GM12878 (cell line): Measurements from ENCODE around the gene SLC12A7. TPM values are rescaled to one million over a fixed set of nuclear protein-coding genes. Genes with fewer than 3 reads are reported as not detected.

Experiments
- ATAC-seq: fragments of 200-7000 bp; cut with Tn5 transposase; 3 replicates; pipeline ENCODE4 v1.9.1; 2020; ENCODE audit warnings: mild to moderate bottlenecking, moderate library complexity
- BruUV-seq: library from RNA; stranded (reverse); fragments of 400-500 nt; replicated peaks from 2 replicates; lab custom pipeline; 2021; lab: Mats Ljungman, UMichigan
- CTCF ChIA-PET: fragments of 300-600 bp; sonication (Branson Sonifier 250); formaldehyde crosslinking; extraction: SDS; loops from one replicate; lab custom pipeline; 2021; ENCODE audit warnings: inconsistent platforms; lab: Yijun Ruan, JAX
- POLR2A ChIA-PET: fragments of 350-600 bp; formaldehyde crosslinking; extraction: SDS; loops from one replicate; lab custom pipeline; 2021; ENCODE audit warnings: inconsistent platforms; lab: Charles Lee
- RAD21 ChIA-PET: fragments of 300-600 bp; sonication (Branson Sonifier 250); formaldehyde crosslinking; loops from one replicate; lab custom pipeline; 2023; ENCODE audit warnings: antibody characterized with exemption; ENCODE audit not compliant: unreplicated experiment; lab: Charles Lee
- SMC1A ChIA-PET: fragments of 300-600 bp; sonication (Branson Sonifier 250); formaldehyde crosslinking; loops from one replicate; lab custom pipeline; 2023; ENCODE audit not compliant: unreplicated experiment, uncharacterized antibody; lab: Charles Lee
- DNase-seq: peaks from one replicate; pipeline ENCODE4 v3.0.0-alpha.2; 2011; ENCODE audit warnings: low read depth, low spot score
- FAIRE-seq: peaks from 3 replicates; lab custom pipeline; 2011; peaks lifted over from hg19 to GRCh38; lab: Jason Lieb, UNC
- H2AFZ ChIP-seq: 2 replicates; pipeline ENCODE4 v1.6.0; 2011; ENCODE audit warnings: low read depth, low read length, control low read depth; ENCODE audit not compliant: control insufficient read depth
- H3K27ac ChIP-seq: 2 replicates; pipeline ENCODE4 v1.5.1; 2011; ENCODE audit warnings: control low read depth; ENCODE audit not compliant: control insufficient read depth, insufficient read depth
- H3K27me3 ChIP-seq, 2 experiments: replicated peaks in 1 of 2; 2 replicates each; pipeline versions ENCODE4 v1.6.0 to v1.6.1; 2011; ENCODE audit warnings: low read length in 1 of 2; ENCODE audit not compliant: control insufficient read depth in 2 of 2, insufficient read depth in 2 of 2
- H3K36me3 ChIP-seq, 2 experiments: 2 replicates each; pipeline ENCODE4 v1.5.1; 2011; ENCODE audit warnings: low read length in 1 of 2; ENCODE audit not compliant: control insufficient read depth in 2 of 2, insufficient read depth in 2 of 2
- H3K4me1 ChIP-seq: 2 replicates; pipeline ENCODE4 v1.6.1; 2011; ENCODE audit warnings: mild to moderate bottlenecking, low read length, moderate library complexity, mixed read lengths; ENCODE audit not compliant: control insufficient read depth, insufficient read depth
- H3K4me2 ChIP-seq: 2 replicates; pipeline ENCODE4 v1.6.0; 2011; ENCODE audit warnings: control low read depth; ENCODE audit not compliant: control insufficient read depth, insufficient read depth
- H3K4me3 ChIP-seq: fragments of 200-600 bp; sonication (generic); 2 replicates; pipeline ENCODE4 v1.5.1; 2016
- H3K79me2 ChIP-seq: 2 replicates; pipeline ENCODE4 v1.6.0; 2011; ENCODE audit warnings: low read length; ENCODE audit not compliant: control insufficient read depth, insufficient read depth
- H3K9ac ChIP-seq: 2 replicates; pipeline ENCODE4 v1.8.0; 2011; ENCODE audit warnings: low read length, control low read depth, mixed read lengths; ENCODE audit not compliant: control insufficient read depth, insufficient read depth
- H3K9me3 ChIP-seq: replicated peaks from 3 replicates; pipeline ENCODE4 v1.5.1; 2011; ENCODE audit warnings: mild to moderate bottlenecking, low read length; ENCODE audit not compliant: control insufficient read depth, insufficient read depth
- H4K20me1 ChIP-seq: 2 replicates; pipeline ENCODE4 v1.6.0; 2011; ENCODE audit not compliant: control insufficient read depth, insufficient read depth
- BCL11A ChIP-seq: IDR thresholded peaks from 2 replicates; pipeline ENCODE4 v1.6.1; 2011; ENCODE audit warnings: low read depth, low read length
- IKZF1 ChIP-seq: fragments of 450-650 bp; conservative IDR thresholded peaks from 2 replicates; pipeline ENCODE4 v1.6.1; 2017; ENCODE audit warnings: antibody characterized with exemption, mild to moderate bottlenecking
- SMAD1 ChIP-seq: fragments of 450-650 bp; IDR thresholded peaks from 2 replicates; pipeline ENCODE4 v1.6.1; 2018; ENCODE audit warnings: mild to moderate bottlenecking, low read depth; ENCODE audit not compliant: partially characterized antibody
- ZNF207 ChIP-seq: fragments of 450-650 bp; IDR thresholded peaks from 2 replicates; pipeline ENCODE4 v1.6.1; 2014; ENCODE audit warnings: antibody characterized with exemption, mild to moderate bottlenecking, borderline replicate concordance
- WGBS: methylation state at CpG from one replicate; pipeline ENCODE4 v1.1.6; 2016; ENCODE audit warnings: low lambda C conversion rate; ENCODE audit not compliant: insufficient replicate concordance, insufficient coverage; ENCODE audit errors: missing lambda C conversion rate; 5-methylcytosine and 5-hydroxymethylcytosine counted together
- in situ Hi-C: fragments of 300-500 bp; cut with MboI; formaldehyde crosslinking; loops from 9 replicates; pipeline ENCODE4 v1.14.3; 2018; ENCODE audit warnings: mixed read lengths
- intact Hi-C: fragments of 100-400 bp; cut with micrococcal nuclease; formaldehyde crosslinking; loops from one replicate; pipeline ENCODE4 v1.14.2; 2022; ENCODE audit not compliant: unreplicated experiment
- polyA plus RNA-seq, 11 experiments: library from polyadenylated mRNA; depleted of rRNA in 4 of 11; unstranded in 6 of 11; stranded (reverse) in 5 of 11; fragments of >200 nt; fragmentation: Nextera tagmentation in 4 of 11; fragmentation: Illumina TruSeq in 1 of 11; extraction: Ambion mirVana in 4 of 11; extraction: Trizol in 1 of 11; gene quantifications; 1 replicate in 1 of 11; 2 replicates in 10 of 11; pipeline versions ENCODE4 v1.2.1 to v1.2.3, GENCODE V29; 2011 to 2016; ENCODE audit warnings: inconsistent platforms in 2 of 11, missing spikeins in 2 of 11, low read depth in 1 of 11
- total RNA-seq, 4 experiments: library from RNA; depleted of rRNA in 3 of 4; stranded (reverse); fragments of >200 nt in 3 of 4; fragmentation: Illumina TruSeq in 1 of 4; extraction: Trizol in 1 of 4; gene quantifications; 2 replicates each; pipeline versions ENCODE4 v1.2.1 to v1.2.3, GENCODE V29; 2013 to 2021
- TF ChIP-seq, protein P1 (sequence below): IDR thresholded peaks from 2 replicates; pipeline ENCODE4 v1.6.1; 2011; ENCODE audit warnings: borderline replicate concordance, low read depth, mild to moderate bottlenecking, moderate library complexity, mixed read lengths, low read length; ENCODE audit not compliant: insufficient read depth; ENCODE audit errors: extremely low read length
- TF ChIP-seq, protein P2 (sequence below): fragments of 450-650 bp; IDR thresholded peaks from 2 replicates; pipeline ENCODE4 v1.6.1; 2017; ENCODE audit warnings: low read depth, mild to moderate bottlenecking, moderate library complexity
- TF ChIP-seq, protein P3 (sequence below): fragments of 450-650 bp; IDR thresholded peaks from 2 replicates; pipeline ENCODE4 v1.6.1; 2017; ENCODE audit warnings: mild to moderate bottlenecking, moderate library complexity

SLC12A7 gene
- total and polyA plus RNA-seq, 10 of the 15 experiments (the other 5 are each of a cell fraction or from before 2014, with no cell fraction given) = 0.10 to 10.0 (median 2.9) TPM

DNA sequence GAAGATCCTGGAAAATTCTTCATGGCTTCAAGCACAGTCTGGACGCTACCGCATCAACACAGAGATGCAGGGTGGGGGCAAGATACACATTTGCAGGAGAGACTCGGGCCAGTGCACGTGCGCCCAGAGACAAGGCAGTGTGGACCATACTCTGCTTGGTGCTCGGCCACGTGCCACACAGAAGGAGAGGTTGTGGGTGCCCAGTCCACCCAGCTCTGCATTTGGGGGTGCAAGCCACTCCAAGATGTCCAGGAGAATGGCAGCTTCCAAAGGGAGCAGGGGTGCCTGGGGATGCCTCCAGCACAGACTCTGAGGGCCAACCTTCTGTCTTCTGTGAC lies 99.0 kb downstream of the SLC12A7 start:
- Histone ChIP-seq H2AFZ (no peak overlapping the region), H3K79me2 (no peaks in the 10 kb centered on the region), H3K36me3 (no peaks in the 10 kb centered on the region), H3K4me3 (no peak overlapping the region), H3K27me3 (peaks cover 2 to 3% of the 10 kb centered on the region in 2 experiments; a peak in 3 of 4 replicates), H3K9me3 (no peaks in the 10 kb centered on the region), H3K9ac (no peak overlapping the region), H3K27ac (no peak overlapping the region), H3K4me2 (no peak overlapping the region), H3K4me1 (no peaks in the 10 kb centered on the region), H4K20me1 (no peaks in the 10 kb centered on the region)
- POLR2A ChIA-PET = no interaction called here
- SMC1A ChIA-PET = no interaction called here
- intact Hi-C loops = loop anchor here (10.0 kb wide), 1 partner anchor 132 kb away; no protein-coding TSS in a partner anchor
- FAIRE-seq (no peak), ATAC-seq (no peak), DNase-seq (no peak)
- CTCF ChIA-PET = interaction anchor here (1.5 to 1.7 kb wide), 2 partner anchors 62 to 89 kb away, joined by 3 to 4 read pairs; no protein-coding TSS in a partner anchor
- WGBS = 55% methylated on average over 7 of the region's 7 CpGs
- in situ Hi-C loops = loop anchor here (5.0 kb wide), 1 partner anchor 89 kb away; no protein-coding TSS in a partner anchor
- BruUV-seq = no TSS peak
- RAD21 ChIA-PET = no interaction called here
- TF ChIP-seq, protein P1, sequence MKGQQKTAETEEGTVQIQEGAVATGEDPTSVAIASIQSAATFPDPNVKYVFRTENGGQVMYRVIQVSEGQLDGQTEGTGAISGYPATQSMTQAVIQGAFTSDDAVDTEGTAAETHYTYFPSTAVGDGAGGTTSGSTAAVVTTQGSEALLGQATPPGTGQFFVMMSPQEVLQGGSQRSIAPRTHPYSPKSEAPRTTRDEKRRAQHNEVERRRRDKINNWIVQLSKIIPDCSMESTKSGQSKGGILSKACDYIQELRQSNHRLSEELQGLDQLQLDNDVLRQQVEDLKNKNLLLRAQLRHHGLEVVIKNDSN = no peak
- TF ChIP-seq IKZF1 (no peak), ZNF207 (no peak), SMAD1 (no peak), BCL11A (no peak)
- TF ChIP-seq, protein P2, sequence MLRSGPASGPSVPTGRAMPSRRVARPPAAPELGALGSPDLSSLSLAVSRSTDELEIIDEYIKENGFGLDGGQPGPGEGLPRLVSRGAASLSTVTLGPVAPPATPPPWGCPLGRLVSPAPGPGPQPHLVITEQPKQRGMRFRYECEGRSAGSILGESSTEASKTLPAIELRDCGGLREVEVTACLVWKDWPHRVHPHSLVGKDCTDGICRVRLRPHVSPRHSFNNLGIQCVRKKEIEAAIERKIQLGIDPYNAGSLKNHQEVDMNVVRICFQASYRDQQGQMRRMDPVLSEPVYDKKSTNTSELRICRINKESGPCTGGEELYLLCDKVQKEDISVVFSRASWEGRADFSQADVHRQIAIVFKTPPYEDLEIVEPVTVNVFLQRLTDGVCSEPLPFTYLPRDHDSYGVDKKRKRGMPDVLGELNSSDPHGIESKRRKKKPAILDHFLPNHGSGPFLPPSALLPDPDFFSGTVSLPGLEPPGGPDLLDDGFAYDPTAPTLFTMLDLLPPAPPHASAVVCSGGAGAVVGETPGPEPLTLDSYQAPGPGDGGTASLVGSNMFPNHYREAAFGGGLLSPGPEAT = no peak
- TF ChIP-seq, protein P3, sequence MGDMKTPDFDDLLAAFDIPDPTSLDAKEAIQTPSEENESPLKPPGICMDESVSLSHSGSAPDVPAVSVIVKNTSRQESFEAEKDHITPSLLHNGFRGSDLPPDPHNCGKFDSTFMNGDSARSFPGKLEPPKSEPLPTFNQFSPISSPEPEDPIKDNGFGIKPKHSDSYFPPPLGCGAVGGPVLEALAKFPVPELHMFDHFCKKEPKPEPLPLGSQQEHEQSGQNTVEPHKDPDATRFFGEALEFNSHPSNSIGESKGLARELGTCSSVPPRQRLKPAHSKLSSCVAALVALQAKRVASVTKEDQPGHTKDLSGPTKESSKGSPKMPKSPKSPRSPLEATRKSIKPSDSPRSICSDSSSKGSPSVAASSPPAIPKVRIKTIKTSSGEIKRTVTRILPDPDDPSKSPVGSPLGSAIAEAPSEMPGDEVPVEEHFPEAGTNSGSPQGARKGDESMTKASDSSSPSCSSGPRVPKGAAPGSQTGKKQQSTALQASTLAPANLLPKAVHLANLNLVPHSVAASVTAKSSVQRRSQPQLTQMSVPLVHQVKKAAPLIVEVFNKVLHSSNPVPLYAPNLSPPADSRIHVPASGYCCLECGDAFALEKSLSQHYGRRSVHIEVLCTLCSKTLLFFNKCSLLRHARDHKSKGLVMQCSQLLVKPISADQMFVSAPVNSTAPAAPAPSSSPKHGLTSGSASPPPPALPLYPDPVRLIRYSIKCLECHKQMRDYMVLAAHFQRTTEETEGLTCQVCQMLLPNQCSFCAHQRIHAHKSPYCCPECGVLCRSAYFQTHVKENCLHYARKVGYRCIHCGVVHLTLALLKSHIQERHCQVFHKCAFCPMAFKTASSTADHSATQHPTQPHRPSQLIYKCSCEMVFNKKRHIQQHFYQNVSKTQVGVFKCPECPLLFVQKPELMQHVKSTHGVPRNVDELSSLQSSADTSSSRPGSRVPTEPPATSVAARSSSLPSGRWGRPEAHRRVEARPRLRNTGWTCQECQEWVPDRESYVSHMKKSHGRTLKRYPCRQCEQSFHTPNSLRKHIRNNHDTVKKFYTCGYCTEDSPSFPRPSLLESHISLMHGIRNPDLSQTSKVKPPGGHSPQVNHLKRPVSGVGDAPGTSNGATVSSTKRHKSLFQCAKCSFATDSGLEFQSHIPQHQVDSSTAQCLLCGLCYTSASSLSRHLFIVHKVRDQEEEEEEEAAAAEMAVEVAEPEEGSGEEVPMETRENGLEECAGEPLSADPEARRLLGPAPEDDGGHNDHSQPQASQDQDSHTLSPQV = no peak
